ENCODE results near the gene ZNF799.

GRCh38 chr19:12425236-12425887 is 24.3 kb upstream of the ZNF799 start:
- no peak for TF ChIP-seq CTCF (IDR thresholded peaks at IDR 0.05)
- no peak for TF ChIP-seq EZH2 (IDR thresholded peaks at IDR 0.05)

Data from neural progenitor cell (in vitro differentiated cells).